Jurkat, Clone E6-1 (cell line): ENCODE data around the gene GKN1.
"Not testable (repeated sequence)": the region's sequence is repeated elsewhere in the genome, so short reads cannot be mapped to it uniquely, and the experiment has no call there.

Source experiments
- DNase-seq: peaks from one replicate; pipeline ENCODE4 v3.0.0-alpha.2; 2011; ENCODE audit warnings: low read depth, low spot score
- H3K4me3 ChIP-seq: 2 replicates; pipeline ENCODE4 v1.5.1; 2011; ENCODE audit warnings: mild to moderate bottlenecking, low read length, control low read depth, moderate library complexity

Gene GKN1

GRCh38 chr2:68952887-68953521, 21.4 kb upstream of the GKN1 start, which contains the start of gene GKN2:
Gene GKN2 (minus strand): TSS chr2:68952893. CDS start chr2:68952861, 32 bp downstream.
- no peak for DNase-seq
- H3K4me3 ChIP-seq = no peak within 1 kb of the TSS

DNA sequence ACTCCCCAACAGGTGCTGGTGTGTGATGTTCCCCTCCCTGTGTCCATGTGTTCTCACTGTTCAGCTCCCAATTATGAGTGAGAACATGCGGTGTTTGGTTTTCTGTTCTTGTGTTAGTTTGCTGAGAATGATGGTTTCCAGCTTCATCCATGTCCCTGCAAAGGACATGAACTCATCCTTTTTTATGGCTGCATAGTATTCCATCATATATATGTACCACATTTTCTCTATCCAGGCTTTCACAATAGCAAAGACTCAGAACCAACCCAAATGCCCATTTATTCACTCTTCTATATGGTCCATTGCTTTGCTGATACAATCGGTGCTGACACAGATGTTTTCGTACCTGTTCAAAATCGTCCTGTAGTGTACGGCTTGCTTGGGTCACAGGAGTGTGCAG, 19.0 kb upstream of the GKN1 start:
- H3K4me3 ChIP-seq, DNase-seq: not testable (repeated sequence)

GRCh38 chr2:68959001-68959400, 15.4 kb upstream of the GKN1 start:
- DNase-seq = no peak
- no peak overlapping the region for H3K4me3 ChIP-seq

DNA sequence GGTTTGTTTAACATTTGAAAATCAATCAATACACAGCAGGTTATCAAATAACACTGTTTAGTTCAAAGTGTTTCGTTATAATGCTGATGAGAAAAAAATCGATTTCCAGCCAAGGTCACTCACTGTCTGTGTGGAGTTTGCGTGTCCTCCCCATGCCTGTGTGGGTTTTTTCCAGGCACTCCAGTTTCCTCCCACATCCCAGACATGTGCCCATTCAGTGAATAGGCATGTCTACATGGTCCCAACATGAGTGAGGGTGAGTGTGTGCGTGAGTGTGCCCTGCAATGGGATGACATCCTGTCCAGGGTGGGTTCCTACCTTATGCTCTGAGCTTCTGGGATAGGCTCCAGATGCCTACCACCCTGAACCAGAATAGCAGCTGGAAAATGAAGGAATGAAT, 13.1 kb upstream of the GKN1 start:
- H3K4me3 ChIP-seq = no peak overlapping the region
- DNase-seq = no peak

DNA sequence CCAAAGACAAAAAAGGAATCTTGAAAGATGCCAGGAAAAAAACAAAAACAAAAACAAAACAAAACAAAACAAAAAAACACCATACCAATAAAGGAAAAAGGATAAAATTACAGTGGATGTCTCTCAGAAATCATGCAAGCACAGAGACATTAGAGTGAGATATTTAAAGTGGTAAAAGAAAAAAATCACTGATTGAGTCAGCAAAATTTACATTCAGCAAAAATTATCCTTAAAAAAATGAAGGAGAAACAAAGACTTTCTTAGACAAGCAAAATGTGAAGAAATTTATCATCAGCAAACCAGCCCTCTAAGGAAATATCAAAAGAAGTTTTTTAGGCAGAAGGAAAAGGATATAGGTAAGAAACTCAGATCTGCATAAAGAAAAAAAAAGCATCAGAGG, 10.2 kb upstream of the GKN1 start:
- no peak for DNase-seq
- H3K4me3 ChIP-seq = no peak overlapping the region

GRCh38 chr2:68968221-68968620, 6.2 kb upstream of the GKN1 start:
- H3K4me3 ChIP-seq = no peak overlapping the region
- DNase-seq = no peak

GRCh38 chr2:68969736-68970490, 4.5 kb upstream of the GKN1 start:
- DNase-seq = no peak
- H3K4me3 ChIP-seq = no peak overlapping the region

- DNase-seq = no peak
- H3K4me3 ChIP-seq = no peak overlapping the region
These were observed 3.7 kb upstream of the GKN1 start for GRCh38 chr2:68970566-68971265.

DNA sequence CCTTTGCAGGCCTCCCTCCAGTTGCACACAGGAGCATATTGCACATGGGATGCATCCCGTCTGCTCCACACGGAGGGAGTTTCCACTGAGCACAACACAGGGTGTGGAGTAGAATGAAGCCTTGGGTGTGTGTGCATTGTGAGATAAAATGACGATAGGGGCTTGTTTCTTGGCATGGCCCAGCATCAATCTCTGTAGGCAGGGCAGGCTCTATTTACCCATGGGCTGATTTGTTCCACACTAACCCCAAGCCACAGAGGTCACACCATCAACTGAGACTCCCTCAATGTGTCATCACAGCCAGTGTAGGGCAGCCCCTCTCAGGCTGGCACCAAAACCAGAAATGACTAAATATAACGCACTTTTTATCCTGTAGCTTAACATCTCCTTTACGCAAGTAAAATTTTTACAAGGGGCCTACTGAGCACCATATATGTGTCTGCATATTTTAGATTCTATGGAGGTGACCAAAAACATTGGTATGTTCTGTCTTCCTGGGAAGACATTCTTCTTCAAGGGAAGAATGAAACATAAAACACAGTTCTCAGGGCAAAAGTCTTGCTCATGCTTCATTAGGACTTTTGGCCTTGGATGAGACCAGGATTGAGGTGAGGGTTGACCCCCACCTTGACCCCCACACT, 2.7 kb upstream of the GKN1 start:
- H3K4me3 ChIP-seq = no peak overlapping the region
- DNase-seq = no peak

GRCh38 chr2:68974946-68975665, 670 bp downstream of the GKN1 start:
- H3K4me3 ChIP-seq = no peak overlapping the region
- no peak for DNase-seq

- DNase-seq = no peak
- H3K4me3 ChIP-seq = no peak overlapping the region
These were observed 1.4 kb downstream of the GKN1 start for GRCh38 chr2:68975844-68976243.

- no peak overlapping the region for H3K4me3 ChIP-seq
- no peak for DNase-seq
These were observed 3.0 kb downstream of the GKN1 start for GRCh38 chr2:68977453-68977852.

DNA sequence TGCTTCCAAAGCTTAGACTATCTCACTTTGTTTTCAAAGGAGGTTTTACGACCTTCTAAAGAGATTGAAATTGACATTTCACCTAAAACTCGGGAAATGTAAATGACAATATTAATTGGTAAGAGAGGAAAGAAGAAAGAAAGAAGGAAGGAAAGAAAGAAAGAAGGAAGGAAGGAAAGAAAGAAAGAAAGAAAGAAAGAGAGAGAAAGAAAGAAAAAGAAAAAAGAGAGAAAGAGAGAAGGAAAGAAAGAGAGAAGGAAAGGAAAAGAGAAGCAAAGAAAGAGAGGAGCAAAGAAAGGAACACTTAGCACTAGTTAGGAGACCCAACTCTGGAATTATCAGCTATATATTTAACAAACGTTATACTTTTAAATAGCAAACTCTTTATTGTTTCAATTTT, 3.7 kb downstream of the GKN1 start:
- DNase-seq = no peak
- H3K4me3 ChIP-seq = no peak overlapping the region

- no peak overlapping the region for H3K4me3 ChIP-seq
These were observed 6.5 kb downstream of the GKN1 start for GRCh38 chr2:68980956-68981355.

GRCh38 chr2:68987021-68987503, 12.6 kb downstream of the GKN1 start:
- H3K4me3 ChIP-seq = no peak overlapping the region
- DNase-seq = no peak

More at GRCh38 chr2:68980956-68981355, 6.5 kb downstream of the GKN1 start:
- DNase-seq = peak; percentile 89

- H3K4me3 ChIP-seq = no peak overlapping the region
- DNase-seq = no peak
These were observed 14.6 kb downstream of the GKN1 start for GRCh38 chr2:68989035-68989434.

DNA sequence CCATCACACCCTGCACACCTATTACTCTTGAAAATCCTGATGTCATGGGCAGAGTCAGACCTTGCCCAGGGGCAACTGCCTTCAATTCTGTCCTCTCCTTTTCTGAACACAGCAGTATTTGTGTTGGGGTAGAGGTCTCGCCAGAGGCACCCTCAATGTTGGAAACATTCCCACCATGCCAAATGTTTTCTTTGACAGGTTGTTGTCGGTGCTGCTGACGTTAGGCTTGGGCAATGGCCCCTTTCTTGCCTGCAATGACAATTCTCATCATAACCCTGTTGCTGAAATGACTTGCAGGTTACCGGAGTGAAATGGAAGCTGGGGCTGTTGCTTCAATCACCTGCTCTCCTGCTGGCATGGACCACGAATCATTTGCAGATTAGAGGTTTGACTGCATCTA, 17.9 kb downstream of the GKN1 start:
- no peak for DNase-seq
- H3K4me3 ChIP-seq = no peak overlapping the region

DNA sequence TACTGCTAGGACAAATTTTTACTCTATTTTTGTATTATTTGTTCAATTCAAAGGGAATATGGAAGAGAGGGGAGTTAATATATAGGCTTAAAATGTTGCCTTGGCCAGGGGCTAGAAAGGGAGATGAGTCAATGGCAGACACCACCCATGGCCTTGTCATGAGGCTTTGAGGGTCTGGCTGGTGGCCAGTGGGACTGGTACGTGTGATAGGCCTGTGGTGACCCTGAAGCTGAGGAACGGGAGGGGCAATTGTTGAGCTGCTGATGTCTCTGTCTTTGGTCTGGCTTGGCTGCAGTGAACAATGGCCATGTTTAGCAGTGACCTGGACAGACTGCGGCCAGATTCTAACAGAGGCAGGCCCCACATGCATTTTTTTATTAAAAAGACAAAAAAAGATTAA, 18.5 kb downstream of the GKN1 start:
- H3K4me3 ChIP-seq = no peak overlapping the region
- DNase-seq = no peak

DNA sequence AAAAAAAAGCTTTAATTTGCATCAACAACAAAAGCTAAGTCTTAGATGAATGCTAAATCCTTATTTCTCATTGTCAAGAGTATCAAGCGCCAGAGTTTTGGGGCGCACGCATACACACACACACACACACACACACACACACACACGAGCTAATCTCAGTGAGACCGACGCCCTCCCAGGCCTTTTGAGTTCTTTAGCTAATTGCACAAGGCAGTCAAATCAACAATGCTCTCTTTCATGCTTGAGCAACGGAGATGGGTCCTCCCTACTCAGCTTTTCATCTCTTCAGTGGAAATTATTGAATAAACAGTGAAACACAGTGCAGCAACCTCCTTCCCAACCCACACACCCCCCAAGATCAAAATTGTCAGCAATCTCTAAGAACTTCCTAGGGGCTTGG, 19.2 kb downstream of the GKN1 start:
- no peak overlapping the region for H3K4me3 ChIP-seq
- no peak for DNase-seq
